ENCODE measurements around the gene MACROH2A1. TPM values are rescaled to one million over a fixed set of nuclear protein-coding genes. Genes with fewer than 3 reads are reported as not detected.

The MACROH2A1 gene
- total RNA-seq, 1 donor from 2014 or later, result 215 TPM

DNA sequence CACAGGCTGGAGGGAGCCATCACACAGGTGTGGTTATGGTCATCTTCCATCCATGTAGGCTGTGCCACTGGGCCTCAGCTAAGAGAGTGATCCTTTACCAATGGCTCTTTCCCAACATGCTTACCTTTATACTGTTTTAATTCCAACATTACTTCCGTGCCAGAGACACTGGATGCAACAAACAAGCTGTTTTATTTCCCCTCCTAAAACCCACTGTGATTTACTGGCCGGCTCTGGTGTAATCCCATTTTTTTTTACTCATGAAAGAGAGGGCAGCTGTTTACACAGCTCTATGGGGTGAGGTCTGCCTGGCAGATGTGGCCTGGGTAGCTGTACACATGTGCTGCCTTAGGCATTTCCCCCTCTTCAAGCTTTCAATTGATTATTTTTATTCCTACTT, 58.5 kb downstream of the MACROH2A1 start:
- no peak for DNase-seq
- H3K27ac Mint-ChIP-seq (ENCODE audit: unreplicated experiment), result no peak overlapping the region

DNA sequence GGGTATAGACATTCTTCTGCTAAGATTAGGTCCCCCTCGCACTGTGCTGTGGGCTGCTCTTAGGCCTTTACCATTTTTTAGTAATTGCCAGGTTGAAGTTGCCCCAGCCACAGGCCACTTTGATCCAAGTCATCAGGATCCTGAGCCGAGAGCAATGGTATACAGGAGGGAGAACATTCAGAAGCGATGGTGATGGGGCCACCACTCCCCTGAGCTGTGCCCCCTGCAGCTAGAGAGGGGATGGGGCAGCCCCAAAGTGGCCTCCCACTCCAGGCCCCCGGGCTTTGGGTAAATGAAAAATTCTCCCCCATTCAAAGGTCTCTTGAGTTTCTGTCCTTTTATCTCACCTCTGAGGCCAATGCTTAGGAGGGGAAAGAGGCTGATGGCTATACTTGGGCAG, 59.4 kb downstream of the MACROH2A1 start:
- TF ChIP-seq, protein P1, sequence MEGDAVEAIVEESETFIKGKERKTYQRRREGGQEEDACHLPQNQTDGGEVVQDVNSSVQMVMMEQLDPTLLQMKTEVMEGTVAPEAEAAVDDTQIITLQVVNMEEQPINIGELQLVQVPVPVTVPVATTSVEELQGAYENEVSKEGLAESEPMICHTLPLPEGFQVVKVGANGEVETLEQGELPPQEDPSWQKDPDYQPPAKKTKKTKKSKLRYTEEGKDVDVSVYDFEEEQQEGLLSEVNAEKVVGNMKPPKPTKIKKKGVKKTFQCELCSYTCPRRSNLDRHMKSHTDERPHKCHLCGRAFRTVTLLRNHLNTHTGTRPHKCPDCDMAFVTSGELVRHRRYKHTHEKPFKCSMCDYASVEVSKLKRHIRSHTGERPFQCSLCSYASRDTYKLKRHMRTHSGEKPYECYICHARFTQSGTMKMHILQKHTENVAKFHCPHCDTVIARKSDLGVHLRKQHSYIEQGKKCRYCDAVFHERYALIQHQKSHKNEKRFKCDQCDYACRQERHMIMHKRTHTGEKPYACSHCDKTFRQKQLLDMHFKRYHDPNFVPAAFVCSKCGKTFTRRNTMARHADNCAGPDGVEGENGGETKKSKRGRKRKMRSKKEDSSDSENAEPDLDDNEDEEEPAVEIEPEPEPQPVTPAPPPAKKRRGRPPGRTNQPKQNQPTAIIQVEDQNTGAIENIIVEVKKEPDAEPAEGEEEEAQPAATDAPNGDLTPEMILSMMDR (IDR thresholded peaks at IDR 0.05; ENCODE audit: partially characterized antibody, unreplicated experiment), result no peak
- Mint-ChIP-seq H3K27ac (ENCODE audit: unreplicated experiment) (no peak overlapping the region), H3K4me1 (ENCODE audit: low read depth, unreplicated experiment) (no peaks in the 10 kb centered on the region), H3K36me3 (ENCODE audit: unreplicated experiment) (no peaks in the 10 kb centered on the region), H3K9me3 (ENCODE audit: unreplicated experiment) (no peaks in the 10 kb centered on the region), H3K4me3 (ENCODE audit: unreplicated experiment) (no peak overlapping the region), H3K27me3 (ENCODE audit: unreplicated experiment) (no peaks in the 10 kb centered on the region)
- no peak for DNase-seq

More for the DNA sequence above, 58.5 kb downstream of the MACROH2A1 start:
- H3K9me3 Mint-ChIP-seq (ENCODE audit: unreplicated experiment), result no peaks in the 10 kb centered on the region
- no peaks in the 10 kb centered on the region for H3K36me3 Mint-ChIP-seq (ENCODE audit: unreplicated experiment)
- no peak overlapping the region for H3K4me3 Mint-ChIP-seq (ENCODE audit: unreplicated experiment)
- H3K27me3 Mint-ChIP-seq (ENCODE audit: unreplicated experiment), result no peaks in the 10 kb centered on the region
- H3K4me1 Mint-ChIP-seq (ENCODE audit: low read depth, unreplicated experiment), result no peaks in the 10 kb centered on the region
- TF ChIP-seq, protein P1 (IDR thresholded peaks at IDR 0.05; ENCODE audit: partially characterized antibody, unreplicated experiment), result no peak

DNA sequence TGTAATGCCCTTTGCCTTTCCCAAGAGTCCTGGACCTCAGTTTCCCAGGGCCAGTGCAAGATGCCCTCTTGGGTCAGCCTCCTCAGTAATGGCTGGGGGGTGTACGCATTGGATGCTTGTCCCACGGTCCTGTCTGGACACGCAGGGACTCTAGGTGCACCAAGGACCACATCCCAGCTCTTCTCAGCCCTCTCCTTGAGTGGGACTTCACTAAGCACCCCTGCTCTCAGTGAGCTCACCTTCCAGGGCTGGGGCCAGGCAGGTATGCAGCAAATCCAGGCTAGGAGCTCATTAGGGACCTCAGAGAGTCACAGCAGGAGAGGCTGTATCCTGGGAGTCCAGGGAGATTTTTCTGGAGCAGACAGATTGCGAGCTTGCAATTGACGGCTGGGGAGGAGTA, 59.8 kb downstream of the MACROH2A1 start:
- Mint-ChIP-seq H3K9me3 (ENCODE audit: unreplicated experiment) (no peaks in the 10 kb centered on the region), H3K4me1 (ENCODE audit: low read depth, unreplicated experiment) (no peaks in the 10 kb centered on the region), H3K4me3 (ENCODE audit: unreplicated experiment) (no peak overlapping the region), H3K36me3 (ENCODE audit: unreplicated experiment) (no peaks in the 10 kb centered on the region), H3K27me3 (ENCODE audit: unreplicated experiment) (no peaks in the 10 kb centered on the region), H3K27ac (ENCODE audit: unreplicated experiment) (no peak overlapping the region)
- no peak for DNase-seq
- TF ChIP-seq, protein P1 (IDR thresholded peaks at IDR 0.05; ENCODE audit: partially characterized antibody, unreplicated experiment), result no peak

DNA sequence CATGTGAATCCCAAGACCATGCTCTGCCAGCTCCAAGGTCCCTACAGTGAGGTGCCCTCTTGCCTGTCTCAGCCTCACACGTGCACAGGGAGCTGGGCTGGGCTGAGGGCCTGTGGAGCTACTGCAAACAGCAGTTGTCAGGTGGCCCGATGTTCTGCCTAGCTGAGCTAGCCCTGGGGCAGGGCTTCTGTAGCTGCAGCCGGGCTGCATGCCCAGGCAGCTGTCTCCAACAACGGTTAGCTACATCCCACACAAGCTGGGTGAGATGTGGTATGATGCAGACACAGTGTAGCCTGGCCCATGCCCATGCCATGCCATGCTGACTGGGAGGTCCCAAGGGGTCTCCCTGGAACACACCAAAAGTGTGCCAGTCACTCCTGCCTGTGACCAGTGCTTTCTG, 62.0 kb downstream of the MACROH2A1 start:
- H3K27me3 Mint-ChIP-seq (ENCODE audit: unreplicated experiment), result no peaks in the 10 kb centered on the region
- TF ChIP-seq, protein P1 (IDR thresholded peaks at IDR 0.05; ENCODE audit: partially characterized antibody, unreplicated experiment), result no peak
- no peak overlapping the region for H3K4me3 Mint-ChIP-seq (ENCODE audit: unreplicated experiment)
- no peak overlapping the region for H3K27ac Mint-ChIP-seq (ENCODE audit: unreplicated experiment)
- no peaks in the 10 kb centered on the region for H3K4me1 Mint-ChIP-seq (ENCODE audit: low read depth, unreplicated experiment)
- H3K36me3 Mint-ChIP-seq (ENCODE audit: unreplicated experiment), result no peaks in the 10 kb centered on the region
- H3K9me3 Mint-ChIP-seq (ENCODE audit: unreplicated experiment), result no peaks in the 10 kb centered on the region
- no peak for DNase-seq

DNA sequence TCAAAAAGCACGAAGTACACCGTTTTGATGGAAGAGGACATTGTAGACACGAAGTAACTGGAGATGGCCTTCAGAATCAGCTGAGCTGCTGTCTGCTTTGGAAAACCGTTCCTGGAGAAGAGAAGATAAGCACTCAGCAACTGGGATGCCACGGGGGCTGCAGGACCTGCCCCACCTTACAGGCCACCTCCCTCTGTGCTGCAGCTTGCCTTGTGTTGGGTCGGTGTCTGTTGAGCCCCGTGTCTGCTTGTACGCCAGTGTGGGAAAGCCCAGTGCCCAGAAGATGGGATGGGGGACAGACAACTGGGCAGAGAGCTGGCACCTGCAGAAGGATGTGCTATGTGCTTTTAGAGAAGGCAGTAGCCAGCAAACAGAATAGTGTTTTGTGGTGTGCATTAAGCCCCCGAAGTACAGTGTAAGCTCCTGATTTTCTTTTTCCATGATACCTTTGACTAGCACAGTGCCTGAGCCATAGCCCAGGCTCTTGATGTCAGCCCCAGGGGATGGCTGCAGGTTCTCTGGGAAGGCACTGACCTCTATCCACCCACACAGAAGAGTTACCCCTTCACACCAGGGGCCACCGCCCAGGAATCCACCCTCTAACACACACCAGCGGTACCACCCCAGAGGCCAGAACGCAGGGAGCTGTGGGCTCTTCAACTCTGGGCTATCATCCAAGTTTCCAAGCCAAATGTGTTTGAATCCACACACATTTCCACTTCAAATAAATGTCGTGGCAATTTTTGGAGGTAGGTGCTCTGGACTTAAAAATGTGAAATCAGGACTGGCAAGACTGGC, 63.8 kb downstream of the MACROH2A1 start:
- Mint-ChIP-seq H3K9me3 (ENCODE audit: unreplicated experiment) (no peaks in the 10 kb centered on the region), H3K36me3 (ENCODE audit: unreplicated experiment) (no peaks in the 10 kb centered on the region), H3K27me3 (ENCODE audit: unreplicated experiment) (no peaks in the 10 kb centered on the region), H3K27ac (ENCODE audit: unreplicated experiment) (no peak overlapping the region), H3K4me3 (ENCODE audit: unreplicated experiment) (no peak overlapping the region), H3K4me1 (ENCODE audit: low read depth, unreplicated experiment) (no peaks in the 10 kb centered on the region)
- TF ChIP-seq, protein P1 (IDR thresholded peaks at IDR 0.05; ENCODE audit: partially characterized antibody, unreplicated experiment), result no peak
- no peak for DNase-seq

Data from glutamatergic neuron (in vitro differentiated cells).